HepG2 (cell line): Measurements from ENCODE around the gene PVR. TPM values are rescaled to one million over a fixed set of nuclear protein-coding genes. Genes with fewer than 3 reads are reported as not detected.
A peak's percentile ranks its signal among the peaks of the same experiment; 100 is the strongest.

ENCODE experiments used
- BHLHE40 ChIP-seq: IDR thresholded peaks from 2 replicates; pipeline ENCODE4 v1.6.1; 2011; ENCODE audit warnings: low read length, improper control_type of control experiment
- DR1 ChIP-seq: sonication (generic); formaldehyde crosslinking; IDR thresholded peaks from 2 replicates; pipeline ENCODE4 v1.8.0; 2021; ENCODE audit warnings: mild to moderate bottlenecking, missing genetic modification reagents, inconsistent platforms
- FOXA3 ChIP-seq: IDR thresholded peaks from 2 replicates; pipeline ENCODE4 v1.6.1; 2016; ENCODE audit warnings: missing genetic modification reagents, missing compliant biosample characterization
- HNRNPL ChIP-seq: fragments of 200-400 bp; formaldehyde crosslinking; IDR thresholded peaks from 2 replicates; pipeline ENCODE4 v1.6.1; 2017; ENCODE audit warnings: mild to moderate bottlenecking, low read depth, low read length
- ISX ChIP-seq: sonication (generic); formaldehyde crosslinking; conservative IDR thresholded peaks from 2 replicates; pipeline ENCODE4 v1.5.0; 2020; ENCODE audit warnings: missing genetic modification reagents
- MAF1 ChIP-seq: sonication (generic); formaldehyde crosslinking; IDR thresholded peaks from 2 replicates; pipeline ENCODE4 v1.5.0; 2020; ENCODE audit warnings: missing genetic modification reagents, borderline replicate concordance
- MLLT10 ChIP-seq: sonication (generic); formaldehyde crosslinking; IDR thresholded peaks from 2 replicates; pipeline ENCODE4 v1.4.0; 2020; ENCODE audit warnings: missing genetic modification reagents
- MYC ChIP-seq: sonication (generic); formaldehyde crosslinking; IDR thresholded peaks from 2 replicates; pipeline ENCODE4 v1.9.0; 2021; ENCODE audit warnings: missing genetic modification reagents, borderline replicate concordance
- RFXANK ChIP-seq: IDR thresholded peaks from 2 replicates; pipeline ENCODE4 v1.6.1; 2016
- RORA ChIP-seq: sonication (generic); formaldehyde crosslinking; IDR thresholded peaks from 2 replicates; pipeline ENCODE4 v1.5.0; 2020; ENCODE audit warnings: mild to moderate bottlenecking, missing genetic modification reagents, moderate library complexity
- RXRB ChIP-seq: IDR thresholded peaks from 2 replicates; pipeline ENCODE4 v1.6.1; 2016; ENCODE audit warnings: borderline replicate concordance, missing genetic modification reagents, missing compliant biosample characterization
- SMC3 ChIP-seq: IDR thresholded peaks from 2 replicates; pipeline ENCODE4 v1.6.1; 2011; ENCODE audit warnings: low read length, improper control_type of control experiment
- SP4 ChIP-seq: sonication (generic); formaldehyde crosslinking; IDR thresholded peaks from 2 replicates; pipeline ENCODE4 v1.8.1; 2023; ENCODE audit warnings: mild to moderate bottlenecking, missing genetic modification reagents
- TBL1XR1 ChIP-seq: fragments of 150-350 bp; IDR thresholded peaks from 2 replicates; pipeline ENCODE4 v1.6.1; 2014; ENCODE audit warnings: borderline replicate concordance, low read length; ENCODE audit not compliant: partially characterized antibody
- ZBTB8A ChIP-seq: sonication (generic); formaldehyde crosslinking; IDR thresholded peaks from 2 replicates; pipeline ENCODE4 v1.4.0; 2020; ENCODE audit warnings: mild to moderate bottlenecking, low read depth, missing genetic modification reagents, borderline replicate concordance
- ZEB1 ChIP-seq: IDR thresholded peaks from 2 replicates; pipeline ENCODE4 v1.6.1; 2012; ENCODE audit warnings: mild to moderate bottlenecking, low read depth, inconsistent platforms; ENCODE audit not compliant: insufficient replicate concordance
- ZFAT ChIP-seq: sonication (generic); formaldehyde crosslinking; conservative IDR thresholded peaks from 2 replicates; pipeline ENCODE4 v1.8.1; 2023; ENCODE audit warnings: missing genetic modification reagents, inconsistent platforms
- ZNF260 ChIP-seq: sonication (generic); formaldehyde crosslinking; IDR thresholded peaks from 2 replicates; pipeline ENCODE4 v1.4.0; 2020; ENCODE audit warnings: missing genetic modification reagents, low read depth, mild to moderate bottlenecking, borderline replicate concordance
- ZNF281 ChIP-seq: sonication (generic); formaldehyde crosslinking; IDR thresholded peaks from 2 replicates; pipeline ENCODE4 v1.4.0; 2020; ENCODE audit warnings: missing genetic modification reagents, borderline replicate concordance
- ZNF432 ChIP-seq: sonication (generic); formaldehyde crosslinking; IDR thresholded peaks from 2 replicates; pipeline ENCODE4 v1.5.0; 2020; ENCODE audit warnings: missing genetic modification reagents, mild to moderate bottlenecking, borderline replicate concordance
- ZNF619 ChIP-seq: sonication (generic); formaldehyde crosslinking; IDR thresholded peaks from 2 replicates; pipeline ENCODE4 v1.4.0; 2020; ENCODE audit warnings: mild to moderate bottlenecking, missing genetic modification reagents
- ZNF746 ChIP-seq: sonication (generic); formaldehyde crosslinking; IDR thresholded peaks from 2 replicates; pipeline ENCODE4 v1.8.0; 2022; ENCODE audit warnings: mild to moderate bottlenecking, missing genetic modification reagents
- ZNF839 ChIP-seq: sonication (generic); formaldehyde crosslinking; IDR thresholded peaks from 2 replicates; pipeline ENCODE4 v1.4.0; 2020; ENCODE audit warnings: missing genetic modification reagents, mild to moderate bottlenecking, borderline replicate concordance
- ZSCAN20 ChIP-seq: sonication (generic); formaldehyde crosslinking; IDR thresholded peaks from 2 replicates; pipeline ENCODE4 v1.4.0; 2020; ENCODE audit warnings: missing genetic modification reagents, mild to moderate bottlenecking, borderline replicate concordance
- polyA plus RNA-seq, 8 experiments: library from polyadenylated mRNA; depleted of rRNA in 3 of 8; stranded (reverse) in 7 of 8; unstranded in 1 of 8; fragments of >200 nt; fragmentation: Illumina TruSeq in 4 of 8; extraction: Trizol in 4 of 8; gene quantifications; 2 replicates each; pipeline versions ENCODE4 v1.2.1 to v1.2.3, GENCODE V29; 2011 to 2016; ENCODE audit warnings: low read depth in 4 of 8, missing spikeins in 1 of 8, mixed read lengths in 1 of 8; ENCODE audit not compliant: insufficient read depth in 1 of 8
- total RNA-seq, 5 experiments: library from RNA; depleted of rRNA; stranded (reverse); fragments of >200 nt; fragmentation: Illumina TruSeq; extraction: Trizol; gene quantifications; 2 replicates each; pipeline ENCODE4 v1.2.3, GENCODE V29; 2016; ENCODE audit warnings: low read depth in 1 of 5
- TF ChIP-seq, protein P1 (sequence below): IDR thresholded peaks from 2 replicates; pipeline ENCODE4 v1.6.1; 2012; ENCODE audit warnings: low read depth, low read length, improper control_type of control experiment
- TF ChIP-seq, protein P2 (sequence below): sonication (generic); formaldehyde crosslinking; IDR thresholded peaks from 2 replicates; pipeline ENCODE4 v1.4.0; 2020; ENCODE audit warnings: missing genetic modification reagents, borderline replicate concordance

The PVR gene
- total and polyA plus RNA-seq, 2 of the 13 experiments (the other 11 are each of a cell fraction or from before 2014, with no cell fraction given): 43.4 to 46.6 TPM

GRCh38 chr19:44643605-44644401 lies at the start of gene PVR (continued):
- TF ChIP-seq ZNF260 (no peak), RXRB (CRISPR knock-in tag) (no peak), MYC (CRISPR knock-in tag) (peak; percentile 88), MAF1 (CRISPR knock-in tag) (no peak), ZBTB8A (CRISPR knock-in tag) (0 out of 2 replicates have a peak, but pooled peaks have one; percentile 50), ZNF619 (CRISPR knock-in tag) (no peak), ZNF281 (CRISPR knock-in tag) (no peak), MLLT10 (no peak), DR1 (CRISPR knock-in tag) (no peak), RORA (CRISPR knock-in tag) (no peak), FOXA3 (CRISPR knock-in tag) (no peak), ZEB1 (no peak), ISX (CRISPR knock-in tag) (no peak), ZNF432 (CRISPR knock-in tag) (no peak), SMC3 (no peak; the same call in 1 of the 2 replicates), ZNF746 (CRISPR knock-in tag) (no peak), TBL1XR1 (no peak), SP4 (CRISPR knock-in tag) (0 out of 2 replicates have a peak, but pooled peaks have one; percentile 17), BHLHE40 (no peak), ZFAT (CRISPR knock-in tag) (no peak), HNRNPL (peak; percentile 63), ZSCAN20 (CRISPR knock-in tag) (peak; percentile 87; the same call in 1 of the 2 replicates), RFXANK (0 out of 2 replicates have a peak, but pooled peaks have one; percentile 41), ZNF839 (CRISPR knock-in tag) (no peak)
- TF ChIP-seq, protein P1, sequence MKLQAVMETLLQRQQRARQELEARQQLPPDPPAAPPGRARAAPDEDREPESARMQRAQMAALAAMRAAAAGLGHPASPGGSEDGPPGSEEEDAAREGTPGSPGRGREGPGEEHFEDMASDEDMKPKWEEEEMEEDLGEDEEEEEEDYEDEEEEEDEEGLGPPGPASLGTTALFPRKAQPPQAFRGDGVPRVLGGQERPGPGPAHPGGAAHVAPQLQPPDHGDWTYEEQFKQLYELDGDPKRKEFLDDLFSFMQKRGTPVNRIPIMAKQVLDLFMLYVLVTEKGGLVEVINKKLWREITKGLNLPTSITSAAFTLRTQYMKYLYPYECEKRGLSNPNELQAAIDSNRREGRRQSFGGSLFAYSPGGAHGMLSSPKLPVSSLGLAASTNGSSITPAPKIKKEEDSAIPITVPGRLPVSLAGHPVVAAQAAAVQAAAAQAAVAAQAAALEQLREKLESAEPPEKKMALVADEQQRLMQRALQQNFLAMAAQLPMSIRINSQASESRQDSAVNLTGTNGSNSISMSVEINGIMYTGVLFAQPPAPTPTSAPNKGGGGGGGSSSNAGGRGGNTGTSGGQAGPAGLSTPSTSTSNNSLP: no peak
- TF ChIP-seq, protein P2, sequence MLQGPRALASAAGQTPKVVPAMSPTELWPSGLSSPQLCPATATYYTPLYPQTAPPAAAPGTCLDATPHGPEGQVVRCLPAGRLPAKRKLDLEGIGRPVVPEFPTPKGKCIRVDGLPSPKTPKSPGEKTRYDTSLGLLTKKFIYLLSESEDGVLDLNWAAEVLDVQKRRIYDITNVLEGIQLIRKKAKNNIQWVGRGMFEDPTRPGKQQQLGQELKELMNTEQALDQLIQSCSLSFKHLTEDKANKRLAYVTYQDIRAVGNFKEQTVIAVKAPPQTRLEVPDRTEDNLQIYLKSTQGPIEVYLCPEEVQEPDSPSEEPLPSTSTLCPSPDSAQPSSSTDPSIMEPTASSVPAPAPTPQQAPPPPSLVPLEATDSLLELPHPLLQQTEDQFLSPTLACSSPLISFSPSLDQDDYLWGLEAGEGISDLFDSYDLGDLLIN (CRISPR knock-in tag): peak; percentile 65; the same call in 1 of the 2 replicates
